22Rv1 (cell line): Measurements from ENCODE around the gene PTPRA.

Experiments
- CTCF ChIP-seq: fragments of 450-650 bp; IDR thresholded peaks from 2 replicates; pipeline ENCODE4 v1.5.1; 2017; ENCODE audit warnings: mild to moderate bottlenecking
- ZFX ChIP-seq: fragments of 450-650 bp; IDR thresholded peaks from 2 replicates; pipeline ENCODE4 v1.6.1; 2017; ENCODE audit warnings: antibody characterized with exemption, borderline replicate concordance

DNA sequence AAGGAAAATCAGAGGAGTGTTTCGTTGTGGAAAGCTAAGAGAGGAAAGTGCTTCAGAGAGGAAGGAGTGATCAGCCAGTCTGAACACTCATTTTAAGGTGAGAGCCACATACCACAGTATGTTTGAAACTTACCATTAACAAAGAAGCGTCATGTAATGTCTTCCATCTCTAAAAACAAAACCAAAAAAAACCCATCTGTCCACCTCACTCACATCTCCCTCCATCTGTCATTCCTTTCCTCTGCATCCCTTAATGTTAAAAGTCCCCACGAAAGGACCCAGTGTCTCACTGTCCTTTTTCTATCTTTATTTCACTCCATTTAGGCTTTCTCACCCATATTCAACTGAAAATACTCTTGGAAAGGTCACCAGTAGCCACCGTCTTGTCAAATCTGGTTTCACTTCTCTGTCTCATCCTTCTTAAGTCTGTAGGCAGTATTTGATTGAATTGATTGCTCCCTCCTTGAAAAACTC lies 110.8 kb downstream of the PTPRA start:
- TF ChIP-seq CTCF (no peak), ZFX (no peak)
